Left lung (tissue), 10 donors: ENCODE results near the gene ARHGDIA. TPM values are rescaled to one million over a fixed set of nuclear protein-coding genes. Genes with fewer than 3 reads are reported as not detected.

ENCODE experiments used
- ATAC-seq: fragments of 200-7000 bp; cut with Tn5 transposase; one replicate; pipeline ENCODE4 v1.9.1; 2020; ENCODE audit warnings: moderate library complexity
- DNase-seq, 4 donors: peaks; one replicate each; pipeline ENCODE4 v3.0.0-alpha.2; 2013 to 2020
- H3K27ac ChIP-seq, 2 donors: fragments of 200-600 bp; sonication (generic) in 1 of 2; one replicate each; pipeline versions ENCODE4 v1.5.0 to v1.8.0; 2020 to 2021
- H3K27me3 ChIP-seq, 2 donors: fragments of 200-600 bp; sonication (generic) in 1 of 2; one replicate each; pipeline versions ENCODE4 v1.5.0 to v1.8.0; 2020 to 2021
- H3K36me3 ChIP-seq, 2 donors: fragments of 200-600 bp; sonication (generic) in 1 of 2; one replicate each; pipeline versions ENCODE4 v1.5.0 to v1.8.0; 2020 to 2021
- H3K4me1 ChIP-seq, 2 donors: fragments of 200-600 bp; one replicate each; pipeline ENCODE4 v1.8.0; 2021
- H3K4me3 ChIP-seq, 2 donors: fragments of 200-600 bp; sonication (generic) in 1 of 2; one replicate each; pipeline versions ENCODE4 v1.5.0 to v1.8.0; 2020 to 2021; ENCODE audit warnings: mild to moderate bottlenecking in 1 of 2
- H3K9me3 ChIP-seq, 2 donors: fragments of 200-600 bp; sonication (generic) in 1 of 2; one replicate each; pipeline versions ENCODE4 v1.5.0 to v1.8.0; 2020 to 2021
- intact Hi-C, 2 donors: fragments of 100-400 bp; cut with DNase I; formaldehyde crosslinking; loops; one replicate each; pipeline versions ENCODE4 v1.11.2 to v1.14.2; 2022
- polyA plus RNA-seq, 6 donors: library from polyadenylated mRNA; unstranded; fragments of 120-200 nt; gene quantifications; one replicate each; pipeline ENCODE4 v1.2.1, GENCODE V29; 2013; ENCODE audit not compliant: insufficient read length in 6 of 6
- total RNA-seq, 2 donors: library from RNA; stranded (reverse); fragmentation: NEBNext Ultra II Directional; extraction: Animal tissue kit (Norgen Biotek cat#: 25700); gene quantifications; one replicate each; pipeline ENCODE4 v1.2.1, GENCODE V29; 2021
- TF ChIP-seq, protein P1 (sequence below), 2 donors: fragments of 200-600 bp; sonication (generic) in 1 of 2; IDR thresholded peaks; one replicate each; pipeline versions ENCODE4 v1.5.0 to v1.8.0; 2021; ENCODE audit warnings: antibody characterized with exemption in 2 of 2
- donor health status: DM: no; HTN: yes; CAD: no.
- donor health status: DM: no; HTN: no; CAD: no.

ARHGDIA gene
- total and polyA plus RNA-seq, 8 donors, result 139 to 481 (median 194) TPM

DNA sequence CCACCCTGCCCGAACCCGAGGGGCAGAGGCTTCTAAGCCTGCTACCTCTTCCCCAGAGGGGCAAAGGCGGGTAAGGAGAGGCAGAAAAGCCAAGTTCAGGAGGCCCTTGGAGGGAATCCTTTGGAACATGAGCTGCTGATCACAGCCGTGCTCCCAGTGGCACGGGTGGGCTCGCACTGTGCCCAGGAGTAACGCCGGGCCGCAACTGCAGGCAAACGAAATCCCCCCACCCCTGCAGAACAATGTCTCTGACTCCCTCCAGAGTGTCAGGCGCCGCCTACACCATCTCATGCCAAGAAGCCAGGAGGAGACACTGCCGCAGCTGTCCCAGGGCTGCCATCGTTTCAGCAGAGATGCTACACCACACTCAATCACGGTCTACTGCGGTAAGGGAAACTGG is 19.7 kb downstream of the ARHGDIA start:
- Histone ChIP-seq H3K27me3 (no peaks in the 10 kb centered on the region), H3K4me3 (no peak overlapping the region), H3K9me3 (no peaks in the 10 kb centered on the region), H3K4me1 (peaks cover 0 to 17% of the 10 kb centered on the region in 2 donors), H3K27ac (no peak overlapping the region), H3K36me3 (peaks cover 0 to 99% of the 10 kb centered on the region in 2 donors)
- ATAC-seq (no peak), DNase-seq (no peak)
- TF ChIP-seq, protein P1, sequence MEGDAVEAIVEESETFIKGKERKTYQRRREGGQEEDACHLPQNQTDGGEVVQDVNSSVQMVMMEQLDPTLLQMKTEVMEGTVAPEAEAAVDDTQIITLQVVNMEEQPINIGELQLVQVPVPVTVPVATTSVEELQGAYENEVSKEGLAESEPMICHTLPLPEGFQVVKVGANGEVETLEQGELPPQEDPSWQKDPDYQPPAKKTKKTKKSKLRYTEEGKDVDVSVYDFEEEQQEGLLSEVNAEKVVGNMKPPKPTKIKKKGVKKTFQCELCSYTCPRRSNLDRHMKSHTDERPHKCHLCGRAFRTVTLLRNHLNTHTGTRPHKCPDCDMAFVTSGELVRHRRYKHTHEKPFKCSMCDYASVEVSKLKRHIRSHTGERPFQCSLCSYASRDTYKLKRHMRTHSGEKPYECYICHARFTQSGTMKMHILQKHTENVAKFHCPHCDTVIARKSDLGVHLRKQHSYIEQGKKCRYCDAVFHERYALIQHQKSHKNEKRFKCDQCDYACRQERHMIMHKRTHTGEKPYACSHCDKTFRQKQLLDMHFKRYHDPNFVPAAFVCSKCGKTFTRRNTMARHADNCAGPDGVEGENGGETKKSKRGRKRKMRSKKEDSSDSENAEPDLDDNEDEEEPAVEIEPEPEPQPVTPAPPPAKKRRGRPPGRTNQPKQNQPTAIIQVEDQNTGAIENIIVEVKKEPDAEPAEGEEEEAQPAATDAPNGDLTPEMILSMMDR (IDR thresholded peaks at IDR 0.05), result no peak
- intact Hi-C loops, result no loop called here

- no peak overlapping the region for H3K27ac ChIP-seq
- no peak overlapping the region for H3K4me3 ChIP-seq
- peaks cover 0 to 100% of the 10 kb centered on the region in 2 donors for H3K36me3 ChIP-seq
- TF ChIP-seq, protein P1 (IDR thresholded peaks at IDR 0.05), result no peak
- H3K9me3 ChIP-seq, result no peaks in the 10 kb centered on the region
- peaks cover 0 to 5% of the 10 kb centered on the region in 2 donors for H3K4me1 ChIP-seq
- intact Hi-C loops, result no loop called here
- ATAC-seq, result no peak
- H3K27me3 ChIP-seq, result no peaks in the 10 kb centered on the region
- DNase-seq, result no peak
Observed at GRCh38 chr17:81849457-81849856, 21.7 kb downstream of the ARHGDIA start.

DNA sequence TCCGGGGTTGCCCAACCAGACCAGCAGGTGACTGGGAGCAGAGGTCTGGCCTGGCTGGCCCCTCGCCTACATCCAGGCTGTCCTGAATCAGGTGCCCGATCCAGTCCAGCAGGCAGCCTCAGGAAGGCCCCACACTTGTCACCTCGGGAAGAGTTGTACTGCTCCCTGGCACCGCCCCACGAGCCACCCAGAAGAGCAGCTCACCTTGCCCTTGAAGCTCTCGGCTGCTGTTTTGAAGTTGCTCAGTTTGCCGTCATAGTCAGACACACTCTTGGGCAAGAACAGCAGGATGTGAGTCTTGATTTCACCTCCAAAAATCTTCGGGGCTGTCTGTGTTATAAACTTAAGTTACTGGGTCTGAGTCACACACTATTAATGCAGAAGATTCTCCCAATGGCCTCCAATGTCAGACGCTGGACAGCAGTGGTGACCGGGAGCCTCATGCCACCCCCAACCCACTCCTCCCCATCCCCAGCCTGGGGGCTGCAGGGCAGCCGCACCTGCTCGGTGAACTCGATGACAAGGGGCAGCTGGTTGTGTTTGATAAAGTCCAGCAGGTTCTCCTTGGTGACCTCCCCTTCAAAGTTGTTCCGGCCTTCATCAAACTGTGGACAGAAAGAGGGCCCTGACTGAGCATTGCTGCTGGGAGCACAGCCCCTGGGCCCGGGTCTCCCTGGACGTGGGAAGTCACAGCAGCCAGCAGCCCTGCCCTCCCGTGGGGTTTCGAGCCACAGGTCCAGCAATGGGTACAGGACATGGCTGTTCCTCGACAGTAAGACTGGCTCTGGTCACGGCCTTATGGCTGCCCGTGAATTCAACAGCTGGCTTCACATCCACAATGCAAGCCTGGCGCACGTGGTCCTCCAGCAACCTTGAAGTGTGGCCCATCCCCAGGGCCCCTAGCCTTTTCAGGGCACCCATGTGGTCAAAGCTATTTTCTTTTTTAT is 24.1 kb downstream of the ARHGDIA start:
- H3K27me3 ChIP-seq, result no peaks in the 10 kb centered on the region
- ATAC-seq (peak; percentile 88), DNase-seq (peak in 1 of 4 donors; percentile 74)
- peaks cover 0 to 5% of the 10 kb centered on the region in 2 donors for H3K4me1 ChIP-seq
- H3K36me3 ChIP-seq, result peaks cover 0 to 100% of the 10 kb centered on the region in 2 donors
- no peak overlapping the region for H3K4me3 ChIP-seq
- intact Hi-C loops, result no loop called here
- H3K27ac ChIP-seq, result no peak overlapping the region
- TF ChIP-seq, protein P1 (IDR thresholded peaks at IDR 0.05), result no peak
- H3K9me3 ChIP-seq, result no peaks in the 10 kb centered on the region

- H3K4me3 ChIP-seq, result no peak overlapping the region
- ATAC-seq (no peak), DNase-seq (no peak)
- H3K4me1 ChIP-seq, result peaks cover 0 to 8% of the 10 kb centered on the region in 2 donors
- no peaks in the 10 kb centered on the region for H3K27me3 ChIP-seq
- intact Hi-C loops, result no loop called here
- H3K36me3 ChIP-seq, result peaks cover 0 to 92% of the 10 kb centered on the region in 2 donors
- TF ChIP-seq, protein P1 (IDR thresholded peaks at IDR 0.05), result no peak
- H3K9me3 ChIP-seq, result no peaks in the 10 kb centered on the region
- no peak overlapping the region for H3K27ac ChIP-seq
Observed at GRCh38 chr17:81845881-81846742, 25.0 kb downstream of the ARHGDIA start.

- intact Hi-C loops, result no loop called here
Observed at GRCh38 chr17:81845361-81845760, 25.8 kb downstream of the ARHGDIA start.

More at GRCh38 chr17:81845361-81845760, 25.8 kb downstream of the ARHGDIA start:
- Histone ChIP-seq H3K36me3 (peaks cover 0 to 84% of the 10 kb centered on the region in 2 donors), H3K4me1 (peaks cover 0 to 12% of the 10 kb centered on the region in 2 donors), H3K27ac (no peak overlapping the region), H3K9me3 (no peaks in the 10 kb centered on the region), H3K27me3 (no peaks in the 10 kb centered on the region), H3K4me3 (no peak overlapping the region)
- ATAC-seq (no peak), DNase-seq (no peak)
- TF ChIP-seq, protein P1 (IDR thresholded peaks at IDR 0.05), result no peak
